Measurements from ENCODE around the gene OSBP.
A peak's percentile ranks its signal among the peaks of the same experiment; 100 is the strongest.

The OSBP gene

GRCh38 chr11:59615120-59615636 is 396 bp downstream of the OSBP start:
- no peaks in the 10 kb centered on the region for H3K9me3 Mint-ChIP-seq
- H3K36me3 Mint-ChIP-seq, result peaks cover 25% of the 10 kb centered on the region
- no peaks in the 10 kb centered on the region for H3K27me3 Mint-ChIP-seq
- H3K4me1 Mint-ChIP-seq, result peaks cover 51% of the 10 kb centered on the region
- CTCF ChIA-PET, result interaction anchor here (1.5 kb wide), 1 partner anchor 54 kb away, joined by 4 read pairs; no protein-coding TSS in a partner anchor
- peak overlapping the region; percentile 91 for H3K4me3 Mint-ChIP-seq
- peak overlapping the region; percentile 95 for H3K27ac Mint-ChIP-seq
- peak; percentile 80 for DNase-seq

- H3K4me1 Mint-ChIP-seq, result peaks cover 51% of the 10 kb centered on the region
- no peaks in the 10 kb centered on the region for H3K27me3 Mint-ChIP-seq
- H3K4me3 Mint-ChIP-seq, result peak overlapping the region; percentile 91
- CTCF ChIA-PET, result interaction anchor here (1.5 kb wide), 1 partner anchor 54 kb away, joined by 4 read pairs; no protein-coding TSS in a partner anchor
- H3K9me3 Mint-ChIP-seq, result no peaks in the 10 kb centered on the region
- DNase-seq, result no peak
- H3K36me3 Mint-ChIP-seq, result peaks cover 31% of the 10 kb centered on the region
- H3K27ac Mint-ChIP-seq, result peak overlapping the region; percentile 92
These were observed 1.1 kb downstream of the OSBP start for GRCh38 chr11:59614277-59615119.

GRCh38 chr11:59611570-59612565 is 3.7 kb downstream of the OSBP start:
- H3K27me3 Mint-ChIP-seq, result no peaks in the 10 kb centered on the region
- CTCF ChIA-PET, result interaction anchor here (1.0 to 1.4 kb wide), 2 partner anchors 10 to 18 kb away, joined by 3 read pairs; no protein-coding TSS in a partner anchor
- no peak overlapping the region for H3K4me3 Mint-ChIP-seq
- H3K4me1 Mint-ChIP-seq, result peaks cover 46% of the 10 kb centered on the region
- H3K9me3 Mint-ChIP-seq, result no peaks in the 10 kb centered on the region
- H3K27ac Mint-ChIP-seq, result no peak overlapping the region
- DNase-seq, result no peak
- H3K36me3 Mint-ChIP-seq, result peaks cover 52% of the 10 kb centered on the region

GRCh38 chr11:59610289-59610688 is 5.3 kb downstream of the OSBP start:
- no peaks in the 10 kb centered on the region for H3K9me3 Mint-ChIP-seq
- no peak overlapping the region for H3K4me3 Mint-ChIP-seq
- peaks cover 64% of the 10 kb centered on the region for H3K36me3 Mint-ChIP-seq
- H3K4me1 Mint-ChIP-seq, result peaks cover 40% of the 10 kb centered on the region
- CTCF ChIA-PET, result interaction anchor here (1.4 kb wide), 1 partner anchor 9 kb away, joined by 3 read pairs; no protein-coding TSS in a partner anchor
- no peaks in the 10 kb centered on the region for H3K27me3 Mint-ChIP-seq
- DNase-seq, result no peak
- H3K27ac Mint-ChIP-seq, result no peak overlapping the region

- H3K27me3 Mint-ChIP-seq, result no peaks in the 10 kb centered on the region
- peaks cover 22% of the 10 kb centered on the region for H3K4me1 Mint-ChIP-seq
- DNase-seq, result no peak
- H3K36me3 Mint-ChIP-seq, result peaks cover 60% of the 10 kb centered on the region
- no peak overlapping the region for H3K4me3 Mint-ChIP-seq
- no peaks in the 10 kb centered on the region for H3K9me3 Mint-ChIP-seq
- no peak overlapping the region for H3K27ac Mint-ChIP-seq
- CTCF ChIA-PET, result no interaction called here
These were observed 7.7 kb downstream of the OSBP start for GRCh38 chr11:59607703-59608454.

- DNase-seq, result no peak
- CTCF ChIA-PET, result no interaction called here
- H3K27ac Mint-ChIP-seq, result no peak overlapping the region
- no peak overlapping the region for H3K4me3 Mint-ChIP-seq
- no peaks in the 10 kb centered on the region for H3K9me3 Mint-ChIP-seq
- H3K36me3 Mint-ChIP-seq, result peaks cover 63% of the 10 kb centered on the region
- H3K27me3 Mint-ChIP-seq, result no peaks in the 10 kb centered on the region
- H3K4me1 Mint-ChIP-seq, result peaks cover 4% of the 10 kb centered on the region
These were observed 13.1 kb downstream of the OSBP start for GRCh38 chr11:59602432-59602831.

- no peak for DNase-seq
- H3K36me3 Mint-ChIP-seq, result peaks cover 66% of the 10 kb centered on the region
- H3K27me3 Mint-ChIP-seq, result no peaks in the 10 kb centered on the region
- peaks cover 4% of the 10 kb centered on the region for H3K4me1 Mint-ChIP-seq
- H3K27ac Mint-ChIP-seq, result no peak overlapping the region
- H3K4me3 Mint-ChIP-seq, result no peak overlapping the region
- H3K9me3 Mint-ChIP-seq, result no peaks in the 10 kb centered on the region
- CTCF ChIA-PET, result interaction anchor here (0.9 kb wide), 1 partner anchor 9 kb away, joined by 3 read pairs; no protein-coding TSS in a partner anchor
These were observed 13.8 kb downstream of the OSBP start for GRCh38 chr11:59601788-59602187.

- H3K4me3 Mint-ChIP-seq, result no peak overlapping the region
- peaks cover 64% of the 10 kb centered on the region for H3K36me3 Mint-ChIP-seq
- H3K4me1 Mint-ChIP-seq, result peaks cover 4% of the 10 kb centered on the region
- no peaks in the 10 kb centered on the region for H3K9me3 Mint-ChIP-seq
- CTCF ChIA-PET, result no interaction called here
- no peak overlapping the region for H3K27ac Mint-ChIP-seq
- no peaks in the 10 kb centered on the region for H3K27me3 Mint-ChIP-seq
- no peak for DNase-seq
These were observed 14.9 kb downstream of the OSBP start for GRCh38 chr11:59600636-59601035.

- no peaks in the 10 kb centered on the region for H3K27me3 Mint-ChIP-seq
- no peak for DNase-seq
- CTCF ChIA-PET, result no interaction called here
- no peak overlapping the region for H3K4me3 Mint-ChIP-seq
- peaks cover 4% of the 10 kb centered on the region for H3K4me1 Mint-ChIP-seq
- H3K27ac Mint-ChIP-seq, result no peak overlapping the region
- H3K36me3 Mint-ChIP-seq, result peaks cover 64% of the 10 kb centered on the region
- H3K9me3 Mint-ChIP-seq, result no peaks in the 10 kb centered on the region
These were observed 15.3 kb downstream of the OSBP start for GRCh38 chr11:59600234-59600633.

- DNase-seq, result no peak
- H3K27me3 Mint-ChIP-seq, result no peaks in the 10 kb centered on the region
- H3K9me3 Mint-ChIP-seq, result no peaks in the 10 kb centered on the region
- peaks cover 4% of the 10 kb centered on the region for H3K4me1 Mint-ChIP-seq
- H3K27ac Mint-ChIP-seq, result no peak overlapping the region
- CTCF ChIA-PET, result no interaction called here
- no peak overlapping the region for H3K4me3 Mint-ChIP-seq
- peaks cover 70% of the 10 kb centered on the region for H3K36me3 Mint-ChIP-seq
These were observed 16.6 kb downstream of the OSBP start for GRCh38 chr11:59598961-59599360.

- Mint-ChIP-seq H3K4me3 (no peak overlapping the region), H3K27me3 (no peaks in the 10 kb centered on the region), H3K36me3 (peaks cover 72% of the 10 kb centered on the region), H3K9me3 (peaks cover 12% of the 10 kb centered on the region), H3K4me1 (no peaks in the 10 kb centered on the region), H3K27ac (no peak overlapping the region)
- CTCF ChIA-PET, result no interaction called here
- no peak for DNase-seq
These were observed 31.3 kb downstream of the OSBP start for GRCh38 chr11:59584294-59584693.

- Mint-ChIP-seq H3K27ac (no peak overlapping the region), H3K9me3 (peaks cover 12% of the 10 kb centered on the region), H3K27me3 (no peaks in the 10 kb centered on the region), H3K4me1 (no peaks in the 10 kb centered on the region), H3K36me3 (peaks cover 74% of the 10 kb centered on the region), H3K4me3 (no peak overlapping the region)
- CTCF ChIA-PET, result no interaction called here
- no peak for DNase-seq
These were observed 33.6 kb downstream of the OSBP start for GRCh38 chr11:59582006-59582405.

GRCh38 chr11:59578369-59578768 is 37.2 kb downstream of the OSBP start:
- no peak for DNase-seq
- CTCF ChIA-PET, result no interaction called here
- Mint-ChIP-seq H3K9me3 (no peaks in the 10 kb centered on the region), H3K27me3 (no peaks in the 10 kb centered on the region), H3K4me1 (no peaks in the 10 kb centered on the region), H3K27ac (no peak overlapping the region), H3K4me3 (no peak overlapping the region), H3K36me3 (peaks cover 76% of the 10 kb centered on the region)

All from activated naive CD4-positive, alpha-beta T cell treated with anti-CD3 and anti-CD28 coated beads, Interleukin-2, amount 10 ng/mL, durations not matched to agents 7 days and 5 days (primary cell).